Right lobe of liver (tissue), 6 donors: ENCODE data around the gene GPC4. TPM values are rescaled to one million over a fixed set of nuclear protein-coding genes. Genes with fewer than 3 reads are reported as not detected.
A peak's percentile ranks its signal among the peaks of the same experiment; 100 is the strongest.

Source experiments
- ATAC-seq, 4 donors: fragments of 200-7000 bp; cut with Tn5 transposase; one replicate each; pipeline ENCODE4 v1.9.1; 2020; ENCODE audit warnings: mild to moderate bottlenecking in 4 of 4, moderate library complexity in 4 of 4
- DNase-seq, 3 donors: peaks; one replicate each; pipeline ENCODE4 v3.0.0-alpha.2; 2020
- H3K27ac ChIP-seq, 3 donors: fragments of 200-600 bp; one replicate each; pipeline ENCODE4 v1.8.0; 2022
- H3K27me3 ChIP-seq, 2 donors: fragments of 200-600 bp; one replicate each; pipeline ENCODE4 v1.8.0; 2022
- H3K36me3 ChIP-seq, 4 donors: fragments of 200-600 bp; sonication (generic) in 1 of 4; one replicate each; pipeline versions ENCODE4 v1.5.1 to v1.8.0; 2017 to 2022; ENCODE audit warnings: control low read depth in 1 of 4
- H3K4me1 ChIP-seq, 4 donors: fragments of 200-600 bp; sonication (generic) in 1 of 4; one replicate each; pipeline versions ENCODE4 v1.5.1 to v1.8.0; 2017 to 2022; ENCODE audit warnings: control low read depth in 1 of 4
- H3K4me3 ChIP-seq, 3 donors: fragments of 200-600 bp; one replicate each; pipeline ENCODE4 v1.8.0; 2022
- H3K9me3 ChIP-seq, 4 donors: fragments of 200-600 bp; sonication (generic) in 1 of 4; one replicate each; pipeline versions ENCODE4 v1.5.1 to v1.8.0; 2017 to 2022; ENCODE audit warnings: control low read depth in 1 of 4
- POLR2A ChIP-seq: fragments of 450-650 bp; IDR thresholded peaks from one replicate; pipeline ENCODE4 v1.6.1; 2017; ENCODE audit warnings: antibody characterized with exemption, mild to moderate bottlenecking
- WGBS: methylation state at CpG from one replicate; pipeline ENCODE4 v1.1.6; 2018; ENCODE audit warnings: low coverage, low lambda C conversion rate; ENCODE audit not compliant: insufficient coverage; ENCODE audit errors: missing lambda C conversion rate; 5-methylcytosine and 5-hydroxymethylcytosine counted together
- intact Hi-C, 2 donors: fragments of 100-400 bp; cut with DNase I; formaldehyde crosslinking; loops; one replicate each; pipeline versions ENCODE4 v1.11.2 to v1.14.1; 2022
- total RNA-seq, 6 experiments: library from RNA; depleted of rRNA in 2 of 6; stranded (reverse); fragments of >200 nt in 2 of 6; fragmentation: NEBNext Ultra II Directional in 3 of 6; extraction: Animal tissue kit (Norgen Biotek cat#: 25700) in 3 of 6; gene quantifications; one replicate each; pipeline versions ENCODE4 v1.1.0 to v1.2.4, GENCODE V29; 2016 to 2023
- TF ChIP-seq, protein P1 (sequence below), 4 donors: fragments of 200-600 bp in 3 of 4; fragments of 450-650 bp in 1 of 4; IDR thresholded peaks; one replicate each; pipeline versions ENCODE4 v1.5.1 to v1.8.0; 2016 to 2022; ENCODE audit warnings: antibody characterized with exemption in 4 of 4, mild to moderate bottlenecking in 2 of 4
- donor health status: DM: no; HTN: yes; CAD: no.
- donor health status: DM: no; HTN: no; CAD: no.
- donor health status: DM: no; HTN: no; CAD: no.
- donor health status: DM: no; HTN: yes; CAD: no.
- donor health status: DM: no; HTN: yes; CAD: no.

Gene GPC4
- total RNA-seq, 6 experiments from 2014 or later: 0.88 to 2.3 (median 1.2) TPM

DNA sequence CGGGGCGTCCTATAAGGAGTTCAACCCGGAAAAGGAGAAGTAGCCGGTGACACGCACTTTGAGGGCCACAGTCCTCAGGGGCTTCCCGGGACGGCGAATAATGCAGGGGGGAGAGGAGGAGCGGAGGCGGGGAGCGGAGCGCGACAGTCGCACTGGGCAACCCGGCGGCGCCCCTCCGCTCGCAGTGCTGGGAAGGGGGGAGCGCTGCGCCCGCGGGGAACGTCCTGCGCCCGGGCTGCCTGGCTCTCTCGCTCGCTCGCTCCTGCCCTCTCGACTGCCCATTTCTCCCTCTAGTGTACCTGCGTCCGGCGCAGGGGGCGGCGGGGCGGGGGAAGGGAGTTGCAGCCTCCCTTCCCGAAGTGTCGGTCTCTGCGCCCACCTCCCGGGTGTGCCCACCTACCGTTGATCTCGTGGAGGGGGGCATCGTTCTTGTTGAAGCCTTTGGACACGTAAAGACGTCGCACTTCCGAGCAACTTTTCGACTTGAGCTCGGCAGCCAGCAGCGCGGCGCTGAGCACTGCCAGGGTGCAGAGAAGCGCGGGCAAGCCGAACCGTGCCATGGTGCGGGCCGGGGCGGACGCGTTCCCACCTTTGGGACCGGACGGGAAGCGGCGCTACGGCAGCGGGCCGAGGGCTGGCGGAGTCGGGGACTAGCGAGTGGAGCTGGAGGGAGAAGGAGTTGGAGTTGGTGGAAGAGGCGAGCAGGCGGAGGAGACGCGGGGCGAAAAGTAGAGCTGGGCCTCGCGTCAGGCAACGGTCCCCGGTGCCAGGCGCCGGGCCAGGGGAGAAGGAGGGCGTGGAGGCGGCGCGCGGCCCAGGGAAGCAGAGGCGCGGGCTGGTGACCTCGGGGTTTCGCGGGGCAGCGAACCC is 648 bp downstream of the GPC4 start:
- no peak for DNase-seq
- H3K27me3 ChIP-seq: peaks cover 7 to 22% of the 10 kb centered on the region in 2 donors
- peak overlapping the region; percentile 20 to 42 (median 28) for H3K4me3 ChIP-seq
- 26% methylated on average over 26 of the region's 93 CpGs for WGBS
- intact Hi-C loops: no loop called here
- ATAC-seq: peak; percentile 10 to 49 (median 20)
- no peak overlapping the region for H3K27ac ChIP-seq
- TF ChIP-seq, protein P1, sequence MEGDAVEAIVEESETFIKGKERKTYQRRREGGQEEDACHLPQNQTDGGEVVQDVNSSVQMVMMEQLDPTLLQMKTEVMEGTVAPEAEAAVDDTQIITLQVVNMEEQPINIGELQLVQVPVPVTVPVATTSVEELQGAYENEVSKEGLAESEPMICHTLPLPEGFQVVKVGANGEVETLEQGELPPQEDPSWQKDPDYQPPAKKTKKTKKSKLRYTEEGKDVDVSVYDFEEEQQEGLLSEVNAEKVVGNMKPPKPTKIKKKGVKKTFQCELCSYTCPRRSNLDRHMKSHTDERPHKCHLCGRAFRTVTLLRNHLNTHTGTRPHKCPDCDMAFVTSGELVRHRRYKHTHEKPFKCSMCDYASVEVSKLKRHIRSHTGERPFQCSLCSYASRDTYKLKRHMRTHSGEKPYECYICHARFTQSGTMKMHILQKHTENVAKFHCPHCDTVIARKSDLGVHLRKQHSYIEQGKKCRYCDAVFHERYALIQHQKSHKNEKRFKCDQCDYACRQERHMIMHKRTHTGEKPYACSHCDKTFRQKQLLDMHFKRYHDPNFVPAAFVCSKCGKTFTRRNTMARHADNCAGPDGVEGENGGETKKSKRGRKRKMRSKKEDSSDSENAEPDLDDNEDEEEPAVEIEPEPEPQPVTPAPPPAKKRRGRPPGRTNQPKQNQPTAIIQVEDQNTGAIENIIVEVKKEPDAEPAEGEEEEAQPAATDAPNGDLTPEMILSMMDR (IDR thresholded peaks at IDR 0.05): no peak
- H3K9me3 ChIP-seq: no peaks in the 10 kb centered on the region
- H3K4me1 ChIP-seq: no peaks in the 10 kb centered on the region
- no peaks in the 10 kb centered on the region for H3K36me3 ChIP-seq

DNA sequence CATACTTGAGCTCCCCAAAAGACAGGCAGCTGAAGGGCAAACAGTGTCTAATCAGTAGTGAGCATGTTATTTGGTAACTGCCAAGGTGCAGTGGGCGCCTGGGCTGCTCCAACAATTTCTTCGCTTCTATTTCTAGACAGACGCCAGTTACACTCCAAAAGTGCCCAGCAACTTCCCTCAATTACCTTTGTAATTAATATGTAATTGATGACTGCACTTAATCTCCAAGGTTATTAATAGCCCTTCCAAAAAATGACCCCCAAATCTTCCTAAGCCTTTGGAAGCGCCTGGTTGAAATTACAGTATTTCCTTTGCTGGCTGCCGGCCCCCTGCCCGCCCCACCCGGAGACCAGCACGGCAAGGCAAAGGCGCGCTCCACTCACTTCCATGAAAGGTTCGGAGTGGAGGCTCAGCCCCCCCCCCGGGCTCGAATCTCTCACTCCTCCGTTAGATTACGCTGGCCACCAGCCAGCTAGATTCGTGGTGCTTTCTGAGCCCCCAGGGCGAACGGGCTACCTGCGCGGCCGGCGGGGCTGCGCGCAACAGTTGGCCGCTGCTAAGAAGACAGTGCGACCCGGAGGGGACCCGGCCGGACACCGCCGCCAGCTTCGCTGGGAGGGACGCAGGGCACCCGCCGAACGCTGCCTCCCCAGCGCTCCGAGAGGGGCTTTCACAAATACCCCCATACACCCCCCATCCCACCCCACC is 1.9 kb downstream of the GPC4 start:
- intact Hi-C loops: no loop called here
- no peak for TF ChIP-seq POLR2A
- TF ChIP-seq, protein P1 (IDR thresholded peaks at IDR 0.05): no peak
- ATAC-seq (no peak), DNase-seq (no peak)
- no peak overlapping the region for H3K27ac ChIP-seq
- H3K4me1 ChIP-seq: no peaks in the 10 kb centered on the region
- H3K27me3 ChIP-seq: peaks cover 5 to 21% of the 10 kb centered on the region in 2 donors
- no peaks in the 10 kb centered on the region for H3K36me3 ChIP-seq
- no peaks in the 10 kb centered on the region for H3K9me3 ChIP-seq
- WGBS: 24% methylated on average over 19 of the region's 38 CpGs
- H3K4me3 ChIP-seq: no peak overlapping the region

DNA sequence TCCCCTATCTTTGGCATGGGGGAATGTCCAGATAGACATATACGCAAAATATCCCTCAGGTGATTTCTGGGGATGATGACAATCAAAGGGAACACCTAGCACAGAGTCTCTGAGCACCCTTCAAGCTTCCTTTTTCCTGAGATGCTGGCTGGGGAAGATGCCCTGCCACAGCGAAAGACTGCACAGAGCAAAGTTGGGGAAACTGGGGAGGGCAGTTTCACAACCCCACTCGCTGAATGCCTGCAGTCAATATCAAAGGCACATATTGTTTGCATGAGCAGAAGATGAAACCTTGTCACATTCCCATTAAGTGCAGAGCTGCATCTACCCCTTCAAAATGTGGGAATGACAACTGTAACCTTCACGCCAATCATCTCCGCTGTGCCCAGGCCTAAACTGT is 2.6 kb downstream of the GPC4 start:
- DNase-seq (no peak), ATAC-seq (no peak)
- Histone ChIP-seq H3K36me3 (no peaks in the 10 kb centered on the region), H3K27me3 (peaks cover 0 to 16% of the 10 kb centered on the region in 2 donors), H3K4me1 (no peaks in the 10 kb centered on the region), H3K27ac (no peak overlapping the region), H3K4me3 (no peak overlapping the region), H3K9me3 (no peaks in the 10 kb centered on the region)
- intact Hi-C loops: no loop called here
- TF ChIP-seq, protein P1 (IDR thresholded peaks at IDR 0.05): no peak
- no peak for TF ChIP-seq POLR2A
- 56% methylated on average over 5 of the region's 5 CpGs for WGBS

DNA sequence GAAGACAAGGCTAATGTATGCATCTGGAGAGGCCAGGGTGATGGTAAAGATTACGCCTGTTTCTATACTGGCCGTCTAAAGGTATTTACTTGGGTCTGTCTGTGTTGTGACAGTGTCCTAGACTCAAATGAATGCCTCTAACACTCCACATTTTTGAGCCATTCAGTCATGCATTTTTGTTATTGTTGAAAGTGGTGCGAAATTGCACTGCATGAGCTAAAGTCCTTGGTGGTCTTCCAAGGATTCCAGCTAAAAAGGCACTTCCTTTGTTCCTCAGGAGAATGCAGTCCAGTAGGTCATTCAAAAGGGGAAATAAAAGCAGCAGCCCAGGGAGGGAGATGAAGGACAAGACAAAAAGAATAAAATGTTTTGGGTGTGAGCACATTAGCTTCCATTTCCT is 3.0 kb downstream of the GPC4 start:
- intact Hi-C loops: no loop called here
- no peaks in the 10 kb centered on the region for H3K36me3 ChIP-seq
- TF ChIP-seq POLR2A: no peak
- TF ChIP-seq, protein P1 (IDR thresholded peaks at IDR 0.05): no peak
- ATAC-seq (no peak), DNase-seq (no peak)
- no peak overlapping the region for H3K4me3 ChIP-seq
- H3K27me3 ChIP-seq: peaks cover 0 to 14% of the 10 kb centered on the region in 2 donors
- H3K4me1 ChIP-seq: no peaks in the 10 kb centered on the region
- 41% methylated on average over 3 of the region's 3 CpGs for WGBS
- no peaks in the 10 kb centered on the region for H3K9me3 ChIP-seq
- H3K27ac ChIP-seq: no peak overlapping the region
